WTC11 (cell line): ENCODE results near the gene PTPRG. TPM values are rescaled to one million over a fixed set of nuclear protein-coding genes. Genes with fewer than 3 reads are reported as not detected.
A peak's percentile ranks its signal among the peaks of the same experiment; 100 is the strongest.

Experiments used
- ATAC-seq: fragments of 200-7000 bp; cut with Tn5 transposase; 2 replicates; pipeline ENCODE4 v1.10.0; 2021; ENCODE audit warnings: mild to moderate bottlenecking, moderate library complexity
- CTCF ChIA-PET: fragments of 300-600 bp; sonication (Branson Sonifier 250); formaldehyde crosslinking; loops from one replicate; lab custom pipeline; 2021; ENCODE audit warnings: antibody characterized with exemption; lab: Charles Lee
- POLR2A ChIA-PET: fragments of 350-600 bp; sonication (Branson Sonifier 250); formaldehyde crosslinking; loops from one replicate; lab custom pipeline; 2021; ENCODE audit warnings: antibody characterized with exemption; lab: Charles Lee
- DNase-seq: peaks from one replicate; pipeline ENCODE4 v3.0.0; 2021; ENCODE audit warnings: low spot score
- H3K27ac Mint-ChIP-seq: 2 replicates; pipeline ENCODE4 v1.8.0; 2021; ENCODE audit warnings: mixed read lengths
- H3K27me3 Mint-ChIP-seq: 2 replicates; pipeline ENCODE4 v1.8.0; 2021; ENCODE audit warnings: low read depth, mild to moderate bottlenecking, moderate library complexity, mixed read lengths
- H3K36me3 Mint-ChIP-seq: 2 replicates; pipeline ENCODE4 v1.8.0; 2021; ENCODE audit warnings: mixed read lengths
- H3K4me1 Mint-ChIP-seq: 2 replicates; pipeline ENCODE4 v1.8.0; 2022; ENCODE audit warnings: mixed read lengths
- H3K4me3 Mint-ChIP-seq: 2 replicates; pipeline ENCODE4 v1.8.0; 2021; ENCODE audit warnings: mild to moderate bottlenecking, moderate library complexity, mixed read lengths
- H3K9me3 Mint-ChIP-seq: 2 replicates; pipeline ENCODE4 v1.8.0; 2021; ENCODE audit warnings: mixed read lengths
- CBFB ChIP-seq: sonication (generic); formaldehyde crosslinking; IDR thresholded peaks from 2 replicates; pipeline ENCODE4 v1.8.1; 2022; ENCODE audit warnings: mild to moderate bottlenecking, low read depth, missing genetic modification reagents
- CREB1 ChIP-seq: sonication (generic); formaldehyde crosslinking; IDR thresholded peaks from 2 replicates; pipeline ENCODE4 v1.8.0; 2023; ENCODE audit warnings: mild to moderate bottlenecking, missing genetic modification reagents
- GRHL2 ChIP-seq: fragments of 250-450 bp; sonication (Bioruptor Pico); IDR thresholded peaks from 2 replicates; pipeline ENCODE4 v1.8.0; 2022; ENCODE audit warnings: mild to moderate bottlenecking, moderate library complexity; ENCODE audit not compliant: insufficient replicate concordance, severe bottlenecking
- GTF2I ChIP-seq: fragments of 250-450 bp; sonication (Bioruptor Pico); conservative IDR thresholded peaks from 2 replicates; pipeline ENCODE4 v1.4.0; 2021; ENCODE audit warnings: mild to moderate bottlenecking
- HMGA2 ChIP-seq: fragments of 250-450 bp; sonication (Bioruptor Pico); IDR thresholded peaks from 2 replicates; pipeline ENCODE4 v1.4.0; 2021; ENCODE audit warnings: mild to moderate bottlenecking, moderate library complexity
- MYBL2 ChIP-seq: sonication (generic); formaldehyde crosslinking; IDR thresholded peaks from 2 replicates; pipeline ENCODE4 v1.8.1; 2023; ENCODE audit warnings: mild to moderate bottlenecking, moderate library complexity, missing genetic modification reagents
- NFE2L1 ChIP-seq: sonication (generic); formaldehyde crosslinking; IDR thresholded peaks from 2 replicates; pipeline ENCODE4 v1.8.1; 2023; ENCODE audit warnings: missing genetic modification reagents
- NR3C1 ChIP-seq: sonication (generic); formaldehyde crosslinking; conservative IDR thresholded peaks from 2 replicates; pipeline ENCODE4 v1.8.1; 2023; ENCODE audit warnings: low read depth, mild to moderate bottlenecking, missing genetic modification reagents
- RORB ChIP-seq: fragments of 250-450 bp; sonication (Bioruptor Pico); IDR thresholded peaks from 2 replicates; pipeline ENCODE4 v1.9.0; 2021; ENCODE audit warnings: mild to moderate bottlenecking
- ZNF121 ChIP-seq: sonication (generic); formaldehyde crosslinking; IDR thresholded peaks from 2 replicates; pipeline ENCODE4 v1.8.0; 2023; ENCODE audit warnings: missing genetic modification reagents
- ZNF219 ChIP-seq: sonication (generic); formaldehyde crosslinking; IDR thresholded peaks from 2 replicates; pipeline ENCODE4 v1.8.0; 2023; ENCODE audit warnings: missing genetic modification reagents, mild to moderate bottlenecking, borderline replicate concordance
- ZNF317 ChIP-seq: sonication (generic); formaldehyde crosslinking; IDR thresholded peaks from 2 replicates; pipeline ENCODE4 v1.8.1; 2023; ENCODE audit warnings: low read depth, mild to moderate bottlenecking, moderate library complexity, missing genetic modification reagents, borderline replicate concordance
- total RNA-seq: library from RNA; stranded (reverse); gene quantifications from 3 replicates; pipeline ENCODE4 v1.2.3, GENCODE V29; 2021
- TF ChIP-seq, protein P1 (sequence below): sonication (generic); formaldehyde crosslinking; IDR thresholded peaks from 2 replicates; pipeline ENCODE4 v1.8.0; 2023; ENCODE audit warnings: missing genetic modification reagents, mild to moderate bottlenecking, borderline replicate concordance
- TF ChIP-seq, protein P2 (sequence below): fragments of 250-450 bp; sonication (Bioruptor Pico); IDR thresholded peaks from 2 replicates; pipeline ENCODE4 v1.9.0; 2021; ENCODE audit warnings: mild to moderate bottlenecking, borderline replicate concordance
- TF ChIP-seq, protein P3 (sequence below): sonication (generic); formaldehyde crosslinking; IDR thresholded peaks from 2 replicates; pipeline ENCODE4 v1.8.1; 2023; ENCODE audit warnings: mild to moderate bottlenecking, moderate library complexity, missing genetic modification reagents
- TF ChIP-seq, protein P4 (sequence below): fragments of 250-450 bp; sonication (Bioruptor Pico); IDR thresholded peaks from 2 replicates; pipeline ENCODE4 v1.9.0; 2021; ENCODE audit warnings: mild to moderate bottlenecking
- TF ChIP-seq, protein P5 (sequence below): sonication (generic); formaldehyde crosslinking; IDR thresholded peaks from 2 replicates; pipeline ENCODE4 v1.8.1; 2022; ENCODE audit warnings: mild to moderate bottlenecking, moderate library complexity, missing genetic modification reagents
- TF ChIP-seq, protein P6 (sequence below): fragments of 250-450 bp; sonication (Bioruptor Pico); conservative IDR thresholded peaks from 2 replicates; pipeline ENCODE4 v1.9.0; 2021; ENCODE audit warnings: mild to moderate bottlenecking
- TF ChIP-seq, protein P7 (sequence below): sonication (generic); formaldehyde crosslinking; IDR thresholded peaks from 2 replicates; pipeline ENCODE4 v1.8.1; 2022; ENCODE audit warnings: low read depth, missing genetic modification reagents, borderline replicate concordance
- TF ChIP-seq, protein P8 (sequence below): sonication (generic); formaldehyde crosslinking; conservative IDR thresholded peaks from 2 replicates; pipeline ENCODE4 v1.8.1; 2022; ENCODE audit warnings: mild to moderate bottlenecking, missing genetic modification reagents

The PTPRG gene
- total RNA-seq, 1 experiment from 2014 or later = 106 TPM

DNA sequence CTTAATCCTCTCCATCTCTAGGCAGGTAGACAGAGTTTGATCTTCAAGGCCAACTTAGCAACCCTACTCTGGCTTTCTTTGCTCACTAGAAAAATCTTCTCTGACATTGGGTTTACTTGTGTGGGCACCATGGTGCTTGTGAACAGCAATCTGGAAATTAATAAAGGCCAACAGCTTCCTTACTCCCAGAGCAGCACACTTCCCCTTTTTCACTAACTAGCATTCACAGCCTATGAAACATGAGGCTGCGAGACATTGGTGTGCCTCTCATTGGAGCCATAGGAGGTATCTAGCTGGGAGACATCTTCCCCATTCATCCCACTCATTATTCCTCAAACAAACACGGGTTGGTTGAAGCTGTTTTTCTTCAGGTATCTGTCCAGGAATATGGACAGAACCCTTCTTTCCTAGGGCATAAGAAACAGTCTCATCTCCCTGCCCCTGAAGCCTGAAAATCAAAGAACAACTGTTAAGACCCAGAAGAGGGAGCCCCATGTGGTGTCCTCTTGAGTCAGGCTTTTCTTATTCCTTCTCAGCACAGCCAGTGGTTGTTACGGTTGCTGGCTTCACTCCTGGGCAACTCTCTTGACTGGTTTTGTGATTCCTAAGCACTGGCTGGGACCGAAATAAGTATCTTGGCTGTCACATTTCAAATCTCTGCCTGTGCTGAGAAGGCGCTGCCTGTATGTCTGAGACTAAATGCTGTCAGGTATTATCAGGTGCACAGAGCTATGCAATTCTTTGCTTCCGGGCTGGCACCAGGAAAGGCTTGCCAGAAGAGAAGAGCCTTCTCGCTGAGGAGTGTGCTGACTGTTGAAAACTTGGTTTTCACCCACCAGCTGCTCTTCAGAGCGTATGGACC, 617.6 kb downstream of the PTPRG start:
- CTCF ChIA-PET = interaction anchor here (1.5 kb wide), 1 partner anchor 9 kb away, joined by 6 read pairs; no protein-coding TSS in a partner anchor

DNA sequence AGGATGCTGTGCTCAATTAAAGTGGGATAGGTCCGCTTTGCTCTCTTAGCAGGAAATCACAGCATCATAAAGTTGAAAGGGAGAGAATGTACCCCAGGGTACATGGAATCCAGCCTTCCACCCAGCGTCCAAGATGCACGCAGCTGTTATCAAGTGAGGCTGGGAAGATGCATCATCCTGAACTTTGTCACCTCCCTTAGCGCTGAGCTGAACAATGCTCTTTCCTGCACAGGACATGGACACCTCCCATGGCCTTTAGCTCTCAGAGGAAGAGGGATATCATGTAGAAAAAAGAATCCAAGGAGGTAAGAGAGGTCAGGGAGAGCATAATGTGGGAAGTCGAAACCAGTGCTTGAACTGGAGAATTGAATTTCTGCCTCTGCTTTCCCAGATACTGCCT, 619.1 kb downstream of the PTPRG start:
- H3K27ac Mint-ChIP-seq = no peak overlapping the region
- ATAC-seq (no peak), DNase-seq (no peak)
- POLR2A ChIA-PET = no interaction called here
- CTCF ChIA-PET = interaction anchor here (0.5 to 1.6 kb wide), 3 partner anchors 8 to 80 kb away, joined by 3 to 5 read pairs (median 3); no protein-coding TSS in a partner anchor
- H3K4me1 Mint-ChIP-seq = peaks cover 16% of the 10 kb centered on the region
- no peak overlapping the region for H3K4me3 Mint-ChIP-seq
- no peaks in the 10 kb centered on the region for H3K27me3 Mint-ChIP-seq
- H3K9me3 Mint-ChIP-seq = no peaks in the 10 kb centered on the region
- H3K36me3 Mint-ChIP-seq = peaks cover 18% of the 10 kb centered on the region
- no peak for TF ChIP-seq CBFB
- TF ChIP-seq, protein P1, sequence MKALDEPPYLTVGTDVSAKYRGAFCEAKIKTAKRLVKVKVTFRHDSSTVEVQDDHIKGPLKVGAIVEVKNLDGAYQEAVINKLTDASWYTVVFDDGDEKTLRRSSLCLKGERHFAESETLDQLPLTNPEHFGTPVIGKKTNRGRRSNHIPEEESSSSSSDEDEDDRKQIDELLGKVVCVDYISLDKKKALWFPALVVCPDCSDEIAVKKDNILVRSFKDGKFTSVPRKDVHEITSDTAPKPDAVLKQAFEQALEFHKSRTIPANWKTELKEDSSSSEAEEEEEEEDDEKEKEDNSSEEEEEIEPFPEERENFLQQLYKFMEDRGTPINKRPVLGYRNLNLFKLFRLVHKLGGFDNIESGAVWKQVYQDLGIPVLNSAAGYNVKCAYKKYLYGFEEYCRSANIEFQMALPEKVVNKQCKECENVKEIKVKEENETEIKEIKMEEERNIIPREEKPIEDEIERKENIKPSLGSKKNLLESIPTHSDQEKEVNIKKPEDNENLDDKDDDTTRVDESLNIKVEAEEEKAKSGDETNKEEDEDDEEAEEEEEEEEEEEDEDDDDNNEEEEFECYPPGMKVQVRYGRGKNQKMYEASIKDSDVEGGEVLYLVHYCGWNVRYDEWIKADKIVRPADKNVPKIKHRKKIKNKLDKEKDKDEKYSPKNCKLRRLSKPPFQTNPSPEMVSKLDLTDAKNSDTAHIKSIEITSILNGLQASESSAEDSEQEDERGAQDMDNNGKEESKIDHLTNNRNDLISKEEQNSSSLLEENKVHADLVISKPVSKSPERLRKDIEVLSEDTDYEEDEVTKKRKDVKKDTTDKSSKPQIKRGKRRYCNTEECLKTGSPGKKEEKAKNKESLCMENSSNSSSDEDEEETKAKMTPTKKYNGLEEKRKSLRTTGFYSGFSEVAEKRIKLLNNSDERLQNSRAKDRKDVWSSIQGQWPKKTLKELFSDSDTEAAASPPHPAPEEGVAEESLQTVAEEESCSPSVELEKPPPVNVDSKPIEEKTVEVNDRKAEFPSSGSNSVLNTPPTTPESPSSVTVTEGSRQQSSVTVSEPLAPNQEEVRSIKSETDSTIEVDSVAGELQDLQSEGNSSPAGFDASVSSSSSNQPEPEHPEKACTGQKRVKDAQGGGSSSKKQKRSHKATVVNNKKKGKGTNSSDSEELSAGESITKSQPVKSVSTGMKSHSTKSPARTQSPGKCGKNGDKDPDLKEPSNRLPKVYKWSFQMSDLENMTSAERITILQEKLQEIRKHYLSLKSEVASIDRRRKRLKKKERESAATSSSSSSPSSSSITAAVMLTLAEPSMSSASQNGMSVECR (CRISPR knock-in tag) = no peak
- no peak for TF ChIP-seq NFE2L1
- TF ChIP-seq, protein P2, sequence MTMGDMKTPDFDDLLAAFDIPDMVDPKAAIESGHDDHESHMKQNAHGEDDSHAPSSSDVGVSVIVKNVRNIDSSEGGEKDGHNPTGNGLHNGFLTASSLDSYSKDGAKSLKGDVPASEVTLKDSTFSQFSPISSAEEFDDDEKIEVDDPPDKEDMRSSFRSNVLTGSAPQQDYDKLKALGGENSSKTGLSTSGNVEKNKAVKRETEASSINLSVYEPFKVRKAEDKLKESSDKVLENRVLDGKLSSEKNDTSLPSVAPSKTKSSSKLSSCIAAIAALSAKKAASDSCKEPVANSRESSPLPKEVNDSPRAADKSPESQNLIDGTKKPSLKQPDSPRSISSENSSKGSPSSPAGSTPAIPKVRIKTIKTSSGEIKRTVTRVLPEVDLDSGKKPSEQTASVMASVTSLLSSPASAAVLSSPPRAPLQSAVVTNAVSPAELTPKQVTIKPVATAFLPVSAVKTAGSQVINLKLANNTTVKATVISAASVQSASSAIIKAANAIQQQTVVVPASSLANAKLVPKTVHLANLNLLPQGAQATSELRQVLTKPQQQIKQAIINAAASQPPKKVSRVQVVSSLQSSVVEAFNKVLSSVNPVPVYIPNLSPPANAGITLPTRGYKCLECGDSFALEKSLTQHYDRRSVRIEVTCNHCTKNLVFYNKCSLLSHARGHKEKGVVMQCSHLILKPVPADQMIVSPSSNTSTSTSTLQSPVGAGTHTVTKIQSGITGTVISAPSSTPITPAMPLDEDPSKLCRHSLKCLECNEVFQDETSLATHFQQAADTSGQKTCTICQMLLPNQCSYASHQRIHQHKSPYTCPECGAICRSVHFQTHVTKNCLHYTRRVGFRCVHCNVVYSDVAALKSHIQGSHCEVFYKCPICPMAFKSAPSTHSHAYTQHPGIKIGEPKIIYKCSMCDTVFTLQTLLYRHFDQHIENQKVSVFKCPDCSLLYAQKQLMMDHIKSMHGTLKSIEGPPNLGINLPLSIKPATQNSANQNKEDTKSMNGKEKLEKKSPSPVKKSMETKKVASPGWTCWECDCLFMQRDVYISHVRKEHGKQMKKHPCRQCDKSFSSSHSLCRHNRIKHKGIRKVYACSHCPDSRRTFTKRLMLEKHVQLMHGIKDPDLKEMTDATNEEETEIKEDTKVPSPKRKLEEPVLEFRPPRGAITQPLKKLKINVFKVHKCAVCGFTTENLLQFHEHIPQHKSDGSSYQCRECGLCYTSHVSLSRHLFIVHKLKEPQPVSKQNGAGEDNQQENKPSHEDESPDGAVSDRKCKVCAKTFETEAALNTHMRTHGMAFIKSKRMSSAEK = no peak
- no peak for TF ChIP-seq GRHL2 (CRISPR knock-in tag)
- TF ChIP-seq, protein P3, sequence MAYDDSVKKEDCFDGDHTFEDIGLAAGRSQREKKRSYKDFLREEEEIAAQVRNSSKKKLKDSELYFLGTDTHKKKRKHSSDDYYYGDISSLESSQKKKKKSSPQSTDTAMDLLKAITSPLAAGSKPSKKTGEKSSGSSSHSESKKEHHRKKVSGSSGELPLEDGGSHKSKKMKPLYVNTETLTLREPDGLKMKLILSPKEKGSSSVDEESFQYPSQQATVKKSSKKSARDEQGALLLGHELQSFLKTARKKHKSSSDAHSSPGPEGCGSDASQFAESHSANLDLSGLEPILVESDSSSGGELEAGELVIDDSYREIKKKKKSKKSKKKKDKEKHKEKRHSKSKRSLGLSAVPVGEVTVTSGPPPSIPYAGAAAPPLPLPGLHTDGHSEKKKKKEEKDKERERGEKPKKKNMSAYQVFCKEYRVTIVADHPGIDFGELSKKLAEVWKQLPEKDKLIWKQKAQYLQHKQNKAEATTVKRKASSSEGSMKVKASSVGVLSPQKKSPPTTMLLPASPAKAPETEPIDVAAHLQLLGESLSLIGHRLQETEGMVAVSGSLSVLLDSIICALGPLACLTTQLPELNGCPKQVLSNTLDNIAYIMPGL (CRISPR knock-in tag) = no peak

More for the DNA sequence above, 617.6 kb downstream of the PTPRG start:
- peaks cover 10% of the 10 kb centered on the region for H3K4me1 Mint-ChIP-seq
- POLR2A ChIA-PET = no interaction called here
- H3K36me3 Mint-ChIP-seq = peaks cover 11% of the 10 kb centered on the region
- H3K27ac Mint-ChIP-seq = no peak overlapping the region
- DNase-seq (no peak), ATAC-seq (peak; percentile 84)
- H3K27me3 Mint-ChIP-seq = no peaks in the 10 kb centered on the region
- no peaks in the 10 kb centered on the region for H3K9me3 Mint-ChIP-seq
- H3K4me3 Mint-ChIP-seq = no peak overlapping the region
- TF ChIP-seq ZNF219 (CRISPR knock-in tag) = no peak
- TF ChIP-seq, protein P4, sequence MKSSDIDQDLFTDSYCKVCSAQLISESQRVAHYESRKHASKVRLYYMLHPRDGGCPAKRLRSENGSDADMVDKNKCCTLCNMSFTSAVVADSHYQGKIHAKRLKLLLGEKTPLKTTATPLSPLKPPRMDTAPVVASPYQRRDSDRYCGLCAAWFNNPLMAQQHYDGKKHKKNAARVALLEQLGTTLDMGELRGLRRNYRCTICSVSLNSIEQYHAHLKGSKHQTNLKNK (CRISPR knock-in tag) = no peak
- TF ChIP-seq, protein P5, sequence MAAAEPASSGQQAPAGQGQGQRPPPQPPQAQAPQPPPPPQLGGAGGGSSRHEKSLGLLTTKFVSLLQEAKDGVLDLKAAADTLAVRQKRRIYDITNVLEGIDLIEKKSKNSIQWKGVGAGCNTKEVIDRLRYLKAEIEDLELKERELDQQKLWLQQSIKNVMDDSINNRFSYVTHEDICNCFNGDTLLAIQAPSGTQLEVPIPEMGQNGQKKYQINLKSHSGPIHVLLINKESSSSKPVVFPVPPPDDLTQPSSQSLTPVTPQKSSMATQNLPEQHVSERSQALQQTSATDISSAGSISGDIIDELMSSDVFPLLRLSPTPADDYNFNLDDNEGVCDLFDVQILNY = no peak
- TF ChIP-seq MYBL2 (CRISPR knock-in tag) = no peak
- TF ChIP-seq GTF2I (CRISPR knock-in tag) = no peak
- TF ChIP-seq, protein P6, sequence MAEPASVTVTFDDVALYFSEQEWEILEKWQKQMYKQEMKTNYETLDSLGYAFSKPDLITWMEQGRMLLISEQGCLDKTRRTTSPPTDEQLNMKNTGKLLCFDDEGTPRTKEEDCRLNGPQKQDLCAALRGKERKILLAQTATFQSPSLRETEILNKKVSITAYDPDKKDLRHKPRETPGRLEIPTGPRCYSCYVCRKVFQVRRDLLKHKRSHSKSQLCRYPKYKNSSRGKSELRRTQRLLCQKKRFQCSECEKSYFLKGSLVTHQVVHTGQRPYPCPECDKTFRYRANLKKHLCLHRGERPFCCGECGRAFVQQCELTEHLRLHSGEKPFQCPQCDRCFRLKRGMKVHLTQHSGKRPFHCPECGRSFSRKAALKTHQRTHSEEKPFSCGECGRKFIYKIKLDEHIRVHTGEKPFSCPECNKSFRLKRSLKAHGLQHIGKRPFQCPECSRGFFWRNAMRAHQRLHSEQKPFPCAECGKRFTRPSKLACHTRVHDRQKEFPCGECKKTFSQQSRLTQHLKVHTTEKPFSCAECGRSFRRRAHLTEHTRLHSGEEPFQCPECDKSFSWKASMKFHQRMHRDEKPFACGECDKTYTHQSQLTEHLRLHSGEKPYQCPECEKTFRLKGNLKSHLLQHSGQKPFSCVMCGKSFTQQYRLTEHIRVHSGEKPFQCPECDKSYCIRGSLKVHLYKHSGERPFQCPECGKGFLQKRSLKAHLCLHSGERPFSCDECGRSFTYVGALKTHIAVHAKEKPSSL (CRISPR knock-in tag) = no peak
- TF ChIP-seq ZNF121 = no peak
- TF ChIP-seq NR3C1 (CRISPR knock-in tag) = no peak
- TF ChIP-seq, protein P7, sequence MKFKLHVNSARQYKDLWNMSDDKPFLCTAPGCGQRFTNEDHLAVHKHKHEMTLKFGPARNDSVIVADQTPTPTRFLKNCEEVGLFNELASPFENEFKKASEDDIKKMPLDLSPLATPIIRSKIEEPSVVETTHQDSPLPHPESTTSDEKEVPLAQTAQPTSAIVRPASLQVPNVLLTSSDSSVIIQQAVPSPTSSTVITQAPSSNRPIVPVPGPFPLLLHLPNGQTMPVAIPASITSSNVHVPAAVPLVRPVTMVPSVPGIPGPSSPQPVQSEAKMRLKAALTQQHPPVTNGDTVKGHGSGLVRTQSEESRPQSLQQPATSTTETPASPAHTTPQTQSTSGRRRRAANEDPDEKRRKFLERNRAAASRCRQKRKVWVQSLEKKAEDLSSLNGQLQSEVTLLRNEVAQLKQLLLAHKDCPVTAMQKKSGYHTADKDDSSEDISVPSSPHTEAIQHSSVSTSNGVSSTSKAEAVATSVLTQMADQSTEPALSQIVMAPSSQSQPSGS (CRISPR knock-in tag) = no peak
- no peak for TF ChIP-seq RORB (CRISPR knock-in tag)
- TF ChIP-seq ZNF317 (CRISPR knock-in tag) = no peak
- TF ChIP-seq, protein P8, sequence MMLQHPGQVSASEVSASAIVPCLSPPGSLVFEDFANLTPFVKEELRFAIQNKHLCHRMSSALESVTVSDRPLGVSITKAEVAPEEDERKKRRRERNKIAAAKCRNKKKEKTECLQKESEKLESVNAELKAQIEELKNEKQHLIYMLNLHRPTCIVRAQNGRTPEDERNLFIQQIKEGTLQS (CRISPR knock-in tag) = no peak
- TF ChIP-seq HMGA2 = no peak
- TF ChIP-seq CREB1 (CRISPR knock-in tag) = no peak
